NCI-H1694 treated with DMSO at 0.1 percent for 48 hours (cell line): Measurements from ENCODE around the gene SH3BGRL.

Experiments
- DNase-seq: peaks from one replicate; lab custom pipeline; 2025; lab: John Stamatoyannopoulos, UW

The SH3BGRL gene

GRCh38 chrX:81201671-81202455, at the start of gene SH3BGRL, which contains the start of gene HMGN5:
Gene SH3BGRL (plus strand): TSS chrX:81202102. CDS start chrX:81202201, 99 bp downstream.
Gene HMGN5 (minus strand): TSS chrX:81201913. CDS start chrX:81121549, 80,364 bp downstream.
- DNase-seq, result no peak

GRCh38 chrX:81168391-81168790, 33.5 kb upstream of the SH3BGRL start:
- no peak for DNase-seq

DNA sequence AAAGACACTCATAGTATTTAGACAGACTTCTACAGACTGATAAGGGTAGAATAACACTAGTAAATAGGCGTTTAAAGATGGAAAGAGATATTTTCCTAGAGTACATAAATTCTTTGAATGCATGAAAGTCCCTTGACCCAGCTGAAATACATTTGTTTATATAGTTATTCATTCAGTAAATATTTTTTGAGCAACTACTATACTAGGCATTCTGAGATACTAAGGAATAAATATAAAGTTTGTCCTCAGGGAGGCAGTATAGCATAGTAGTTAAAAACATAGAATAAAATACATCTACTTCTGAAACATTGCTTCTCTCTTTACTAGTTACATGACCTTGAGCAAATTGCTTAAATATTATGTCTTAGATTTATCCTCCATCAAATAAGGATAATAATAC, 27.6 kb upstream of the SH3BGRL start:
- DNase-seq, result peak; percentile 2

DNA sequence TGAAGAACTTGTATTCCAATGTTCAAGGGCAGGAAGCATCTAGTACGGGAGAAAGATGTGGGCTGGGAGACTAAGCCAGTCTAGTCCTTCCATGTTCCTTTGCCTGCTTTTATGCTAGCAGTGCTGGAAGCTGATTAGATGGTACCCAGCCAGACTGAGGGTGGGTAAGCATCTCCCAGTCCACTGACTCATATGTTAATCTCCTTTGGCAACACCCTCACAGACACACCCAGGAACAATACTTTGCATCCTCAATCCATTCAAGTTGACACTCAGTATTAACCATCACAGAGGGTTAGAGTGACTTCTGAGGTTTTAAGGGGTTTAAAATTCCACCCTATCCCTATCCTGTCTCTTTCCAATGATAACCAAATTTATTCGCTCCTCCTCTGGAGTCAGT, 6.6 kb upstream of the SH3BGRL start:
- DNase-seq, result no peak

GRCh38 chrX:81195712-81196111, 6.2 kb upstream of the SH3BGRL start:
- peak; percentile 27 for DNase-seq

- no peak for DNase-seq
Measured at GRCh38 chrX:81201071-81201470, 831 bp upstream of the SH3BGRL start.

GRCh38 chrX:81202456-81202819, 536 bp downstream of the SH3BGRL start:
- no peak for DNase-seq

DNA sequence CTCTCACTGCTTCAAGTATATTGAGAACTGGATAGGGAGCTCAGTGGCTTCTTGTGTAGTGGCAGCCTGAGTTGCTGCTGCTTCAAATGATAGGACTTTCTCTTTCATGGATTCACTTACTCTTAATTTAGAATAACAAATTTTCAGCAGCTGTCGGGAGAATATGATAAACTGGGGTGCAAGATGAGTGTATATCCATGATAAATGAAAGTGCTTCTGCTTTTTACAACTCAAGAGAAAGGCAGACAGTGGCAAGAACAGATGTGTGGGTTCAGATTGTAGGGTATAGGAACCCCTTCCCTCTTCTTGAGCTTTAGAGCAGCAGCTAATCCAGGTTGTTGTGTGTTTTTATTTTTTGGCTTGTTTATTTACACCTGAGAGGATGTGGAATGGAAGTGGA, 1.0 kb downstream of the SH3BGRL start:
- DNase-seq, result no peak

DNA sequence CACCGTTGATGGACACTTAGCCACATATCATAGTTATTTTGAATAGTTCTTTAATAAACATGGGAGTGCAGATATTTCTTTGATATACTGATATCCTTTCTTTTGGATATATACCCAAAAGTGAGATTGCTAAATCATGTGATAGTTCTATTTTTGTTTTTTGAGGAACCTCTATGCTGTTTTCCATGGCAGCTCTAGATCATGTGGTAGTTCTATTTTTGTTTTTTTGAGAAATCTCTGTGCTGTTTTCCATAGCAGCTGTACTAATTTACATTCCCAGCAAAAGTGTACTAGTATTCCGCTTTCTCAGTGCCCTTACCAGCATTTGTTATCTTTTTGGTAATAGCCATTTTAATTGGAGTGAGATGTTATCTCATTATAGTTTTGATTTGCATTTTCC, 3.6 kb downstream of the SH3BGRL start:
- no peak for DNase-seq

DNA sequence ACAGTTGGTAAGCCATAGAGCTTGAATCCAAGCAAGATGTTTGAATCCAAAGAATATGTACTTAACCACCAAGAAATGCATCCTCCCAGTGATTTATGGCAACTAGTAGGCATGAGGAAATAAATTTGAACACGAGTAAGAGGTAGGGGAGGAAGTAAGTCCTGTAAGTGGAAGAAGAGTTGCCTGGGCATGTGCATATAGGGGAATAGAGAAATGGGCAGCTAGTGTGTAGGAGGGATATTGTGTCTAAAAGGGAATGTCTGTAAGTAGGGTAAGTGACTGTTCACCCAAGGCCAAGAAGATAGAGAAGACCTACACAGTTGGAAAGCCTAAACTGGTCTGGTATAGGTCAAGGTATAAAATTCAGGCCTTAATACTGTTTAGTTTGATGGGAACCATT, 4.6 kb downstream of the SH3BGRL start:
- DNase-seq, result no peak

- no peak for DNase-seq
Measured at GRCh38 chrX:81208916-81209315, 7.0 kb downstream of the SH3BGRL start.

GRCh38 chrX:81215685-81216084, 13.8 kb downstream of the SH3BGRL start:
- DNase-seq, result no peak

- no peak for DNase-seq
Measured at GRCh38 chrX:81229229-81229628, 27.3 kb downstream of the SH3BGRL start.

DNA sequence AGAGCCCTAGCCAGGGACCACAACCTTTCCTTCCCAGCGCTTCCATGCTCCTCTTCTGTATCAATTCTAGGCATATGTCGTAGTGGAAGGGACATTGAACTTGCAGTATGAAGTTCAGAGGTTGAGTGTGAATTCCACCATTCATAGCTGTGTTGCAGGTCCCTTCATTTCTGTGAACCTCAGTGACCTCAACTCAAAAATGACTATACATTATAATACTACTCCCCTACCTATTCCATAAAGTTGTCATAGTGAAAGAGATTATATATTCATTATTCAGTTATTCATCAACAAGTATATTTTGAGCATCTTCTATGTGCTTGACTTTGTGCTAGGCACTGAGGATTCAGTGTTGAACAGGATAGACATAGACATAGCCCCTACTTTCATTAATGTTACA, 28.0 kb downstream of the SH3BGRL start:
- no peak for DNase-seq

- DNase-seq, result no peak
Measured at GRCh38 chrX:81231476-81231875, 29.6 kb downstream of the SH3BGRL start.

GRCh38 chrX:81232218-81232617, 30.3 kb downstream of the SH3BGRL start:
- DNase-seq, result no peak

GRCh38 chrX:81237516-81237915, 35.6 kb downstream of the SH3BGRL start:
- DNase-seq, result no peak

DNA sequence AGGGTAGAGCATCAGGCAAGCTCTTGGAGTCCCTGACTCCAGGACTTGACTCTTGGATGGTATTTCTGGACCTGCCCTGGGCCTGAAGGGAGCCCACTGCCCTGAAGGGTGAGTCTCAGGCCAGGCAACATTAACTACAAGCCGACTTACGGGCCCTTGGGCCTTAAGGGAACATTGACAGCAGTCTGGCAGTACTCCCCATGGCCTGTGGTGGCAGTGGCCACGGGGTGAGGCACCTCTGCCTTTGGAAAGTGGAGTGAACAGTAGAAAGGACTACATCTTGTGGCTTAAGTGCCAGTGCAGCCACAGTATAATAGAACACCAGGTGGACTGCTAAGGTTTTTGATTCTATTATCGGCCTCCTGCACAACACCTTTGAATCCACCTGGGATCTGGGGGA, 36.3 kb downstream of the SH3BGRL start:
- no peak for DNase-seq

DNA sequence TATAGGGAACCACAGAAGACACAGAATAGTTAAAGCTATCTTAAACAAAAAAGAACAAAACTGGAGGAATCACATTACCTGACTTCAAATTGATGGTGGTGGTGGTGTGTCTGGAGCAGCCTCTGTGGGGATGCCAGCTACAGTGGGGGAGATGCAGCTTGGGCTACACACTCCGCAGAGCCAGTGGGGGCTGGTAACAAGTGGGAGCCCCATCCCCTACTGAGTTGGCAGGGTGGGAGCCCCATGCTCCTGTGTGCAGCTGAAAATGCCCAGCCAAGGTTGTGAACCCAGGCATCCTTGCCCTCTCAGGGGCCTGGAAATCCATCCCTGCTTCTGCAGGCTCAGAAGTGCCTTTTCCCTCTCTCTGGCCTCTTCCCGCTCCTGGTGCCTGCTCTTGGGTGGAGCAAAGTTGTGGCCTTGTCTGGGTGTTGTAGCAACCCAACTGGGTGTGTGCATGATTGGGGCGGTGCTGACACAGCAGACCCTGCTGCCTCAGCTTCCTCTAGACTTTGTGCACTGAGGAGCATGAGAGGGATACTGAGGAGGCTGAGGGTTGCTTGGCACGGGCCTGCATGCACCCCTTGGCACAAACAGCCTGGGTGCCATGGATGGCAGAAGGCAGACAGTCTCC, 38.9 kb downstream of the SH3BGRL start:
- no peak for DNase-seq

- no peak for DNase-seq
Measured at GRCh38 chrX:81241753-81242152, 39.9 kb downstream of the SH3BGRL start.

GRCh38 chrX:81255876-81256275, 54.0 kb downstream of the SH3BGRL start:
- DNase-seq, result no peak

- DNase-seq, result no peak
Measured at GRCh38 chrX:81257817-81258216, 55.9 kb downstream of the SH3BGRL start.

GRCh38 chrX:81259020-81259713, 57.3 kb downstream of the SH3BGRL start:
- DNase-seq, result no peak
